ENCODE measurements around the gene SPRYD7.
A peak's percentile ranks its signal among the peaks of the same experiment; 100 is the strongest.

Gene SPRYD7, protein sequence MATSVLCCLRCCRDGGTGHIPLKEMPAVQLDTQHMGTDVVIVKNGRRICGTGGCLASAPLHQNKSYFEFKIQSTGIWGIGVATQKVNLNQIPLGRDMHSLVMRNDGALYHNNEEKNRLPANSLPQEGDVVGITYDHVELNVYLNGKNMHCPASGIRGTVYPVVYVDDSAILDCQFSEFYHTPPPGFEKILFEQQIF

DNA sequence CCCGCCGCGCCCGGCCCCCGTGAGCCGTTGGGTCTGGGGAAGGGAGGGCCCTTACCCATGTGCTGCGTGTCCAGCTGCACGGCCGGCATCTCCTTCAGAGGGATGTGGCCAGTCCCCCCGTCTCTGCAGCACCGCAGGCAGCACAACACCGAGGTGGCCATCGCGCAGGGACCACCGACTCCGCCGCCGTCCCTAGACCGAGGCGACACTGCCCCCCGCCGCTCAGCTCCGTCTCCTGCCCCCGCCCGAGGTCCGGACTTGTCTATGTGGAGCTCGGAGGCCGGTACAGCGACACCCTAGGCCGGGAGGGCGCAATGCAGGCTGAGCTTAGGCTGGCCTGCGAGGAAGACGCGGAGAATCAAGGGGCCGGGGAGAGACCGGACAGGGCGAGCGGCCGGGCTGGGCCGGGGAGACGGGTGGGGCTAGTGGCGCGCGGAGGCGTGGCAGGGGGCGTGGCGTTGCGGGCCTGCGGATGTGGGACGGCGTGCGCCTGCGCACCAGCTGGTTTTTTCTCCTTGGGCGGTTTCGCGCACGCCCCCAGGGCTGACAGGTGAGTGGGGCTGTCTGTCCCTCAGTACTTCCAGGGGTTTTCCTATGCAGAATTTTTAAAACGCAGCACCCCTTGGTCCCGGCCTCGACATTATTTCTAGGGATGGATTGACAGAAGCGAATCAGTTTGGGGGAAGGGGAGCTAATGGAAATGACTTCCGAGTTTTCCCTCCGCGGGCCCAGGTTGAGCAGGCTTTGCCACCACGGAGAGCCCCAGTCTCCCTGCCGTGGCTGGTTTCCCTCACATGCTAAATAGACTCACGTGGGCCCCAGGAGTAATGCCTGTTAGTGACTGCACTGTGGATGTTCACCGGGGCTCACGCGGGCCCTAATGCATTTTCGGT lies at the start of gene SPRYD7:
TSS of gene SPRYD7 (minus strand) at position 266 of the 893 bp plus-strand sequence. CDS start at position 161, 105 bp downstream.
- peak; percentile 99 for DNase-seq (ENCODE audit: low read depth)
- TF ChIP-seq, protein P1, sequence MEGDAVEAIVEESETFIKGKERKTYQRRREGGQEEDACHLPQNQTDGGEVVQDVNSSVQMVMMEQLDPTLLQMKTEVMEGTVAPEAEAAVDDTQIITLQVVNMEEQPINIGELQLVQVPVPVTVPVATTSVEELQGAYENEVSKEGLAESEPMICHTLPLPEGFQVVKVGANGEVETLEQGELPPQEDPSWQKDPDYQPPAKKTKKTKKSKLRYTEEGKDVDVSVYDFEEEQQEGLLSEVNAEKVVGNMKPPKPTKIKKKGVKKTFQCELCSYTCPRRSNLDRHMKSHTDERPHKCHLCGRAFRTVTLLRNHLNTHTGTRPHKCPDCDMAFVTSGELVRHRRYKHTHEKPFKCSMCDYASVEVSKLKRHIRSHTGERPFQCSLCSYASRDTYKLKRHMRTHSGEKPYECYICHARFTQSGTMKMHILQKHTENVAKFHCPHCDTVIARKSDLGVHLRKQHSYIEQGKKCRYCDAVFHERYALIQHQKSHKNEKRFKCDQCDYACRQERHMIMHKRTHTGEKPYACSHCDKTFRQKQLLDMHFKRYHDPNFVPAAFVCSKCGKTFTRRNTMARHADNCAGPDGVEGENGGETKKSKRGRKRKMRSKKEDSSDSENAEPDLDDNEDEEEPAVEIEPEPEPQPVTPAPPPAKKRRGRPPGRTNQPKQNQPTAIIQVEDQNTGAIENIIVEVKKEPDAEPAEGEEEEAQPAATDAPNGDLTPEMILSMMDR (conservative IDR thresholded peaks at IDR 0.05; ENCODE audit: low read depth, low read length) = peak; percentile 87
- peak within 1 kb of the TSS; percentile 98 for H3K4me3 ChIP-seq (ENCODE audit: low read depth, low read length)

DNA sequence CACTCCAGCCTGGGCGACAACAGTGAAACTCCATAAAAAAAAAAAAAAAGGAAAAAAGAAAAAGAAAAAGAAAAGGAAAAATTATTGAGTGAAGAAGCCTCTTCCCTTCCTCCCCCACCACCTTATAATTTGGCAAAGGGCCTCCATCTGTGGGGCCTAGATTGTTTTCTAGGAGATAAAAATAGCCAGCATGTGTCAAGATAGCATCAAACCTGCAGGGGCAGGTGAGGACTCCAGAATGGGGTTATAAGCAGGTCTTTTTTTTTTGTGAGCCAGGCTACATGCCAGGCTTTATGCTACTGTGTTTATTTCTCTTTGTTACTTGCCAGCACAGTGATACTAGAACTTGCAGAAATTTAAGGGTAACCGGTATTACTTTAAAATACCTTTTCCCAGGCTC lies 49.0 kb upstream of the SPRYD7 start:
- TF ChIP-seq, protein P1 (conservative IDR thresholded peaks at IDR 0.05; ENCODE audit: low read depth, low read length) = no peak
- no peak for DNase-seq (ENCODE audit: low read depth)

DNA sequence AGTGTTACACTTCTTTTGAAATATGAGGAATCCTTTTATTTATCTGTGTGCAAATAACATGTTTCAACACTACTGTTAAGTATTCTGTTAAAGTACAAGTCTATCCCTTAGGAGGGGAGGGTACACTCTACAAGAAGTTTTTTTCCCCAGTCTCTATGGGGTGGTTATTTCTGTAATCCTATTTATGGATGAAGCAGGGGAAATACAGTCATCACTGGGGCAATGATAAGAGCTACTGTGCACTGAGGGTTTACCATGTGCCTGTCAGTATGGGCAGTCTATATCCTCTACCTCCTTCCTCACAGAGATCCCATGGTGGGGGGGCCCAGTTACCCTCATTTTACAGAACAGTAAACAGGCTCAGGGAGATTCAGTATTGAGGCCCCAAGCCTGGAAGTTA lies 44.1 kb upstream of the SPRYD7 start:
- H3K4me3 ChIP-seq (ENCODE audit: low read depth, low read length) = no peak overlapping the region
- DNase-seq (ENCODE audit: low read depth) = no peak
- TF ChIP-seq, protein P1 (conservative IDR thresholded peaks at IDR 0.05; ENCODE audit: low read depth, low read length) = no peak

More for the DNA sequence above, 49.0 kb upstream of the SPRYD7 start:
- no peak overlapping the region for H3K4me3 ChIP-seq (ENCODE audit: low read depth, low read length)

DNA sequence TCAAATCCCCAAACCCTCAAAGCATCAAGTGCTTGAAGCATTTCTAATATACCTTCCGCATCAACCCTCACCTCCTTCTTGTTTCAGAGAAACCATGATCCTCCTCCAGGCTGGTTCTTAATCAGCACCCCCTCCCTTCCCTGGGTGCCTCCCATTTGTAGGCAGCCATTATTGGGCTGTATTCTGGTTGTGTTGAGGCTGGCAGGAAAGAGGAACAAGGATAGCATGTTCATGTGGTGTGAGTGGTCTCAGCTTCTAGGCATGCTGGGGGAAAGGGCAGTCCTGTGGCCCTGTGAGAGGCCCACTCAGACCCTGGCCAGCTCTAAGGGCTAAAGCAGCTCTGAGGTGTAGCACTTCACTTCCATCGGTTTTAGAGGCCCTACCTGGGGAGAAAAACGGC lies 41.9 kb upstream of the SPRYD7 start:
- TF ChIP-seq, protein P1 (conservative IDR thresholded peaks at IDR 0.05; ENCODE audit: low read depth, low read length) = no peak
- no peak for DNase-seq (ENCODE audit: low read depth)
- no peak overlapping the region for H3K4me3 ChIP-seq (ENCODE audit: low read depth, low read length)

DNA sequence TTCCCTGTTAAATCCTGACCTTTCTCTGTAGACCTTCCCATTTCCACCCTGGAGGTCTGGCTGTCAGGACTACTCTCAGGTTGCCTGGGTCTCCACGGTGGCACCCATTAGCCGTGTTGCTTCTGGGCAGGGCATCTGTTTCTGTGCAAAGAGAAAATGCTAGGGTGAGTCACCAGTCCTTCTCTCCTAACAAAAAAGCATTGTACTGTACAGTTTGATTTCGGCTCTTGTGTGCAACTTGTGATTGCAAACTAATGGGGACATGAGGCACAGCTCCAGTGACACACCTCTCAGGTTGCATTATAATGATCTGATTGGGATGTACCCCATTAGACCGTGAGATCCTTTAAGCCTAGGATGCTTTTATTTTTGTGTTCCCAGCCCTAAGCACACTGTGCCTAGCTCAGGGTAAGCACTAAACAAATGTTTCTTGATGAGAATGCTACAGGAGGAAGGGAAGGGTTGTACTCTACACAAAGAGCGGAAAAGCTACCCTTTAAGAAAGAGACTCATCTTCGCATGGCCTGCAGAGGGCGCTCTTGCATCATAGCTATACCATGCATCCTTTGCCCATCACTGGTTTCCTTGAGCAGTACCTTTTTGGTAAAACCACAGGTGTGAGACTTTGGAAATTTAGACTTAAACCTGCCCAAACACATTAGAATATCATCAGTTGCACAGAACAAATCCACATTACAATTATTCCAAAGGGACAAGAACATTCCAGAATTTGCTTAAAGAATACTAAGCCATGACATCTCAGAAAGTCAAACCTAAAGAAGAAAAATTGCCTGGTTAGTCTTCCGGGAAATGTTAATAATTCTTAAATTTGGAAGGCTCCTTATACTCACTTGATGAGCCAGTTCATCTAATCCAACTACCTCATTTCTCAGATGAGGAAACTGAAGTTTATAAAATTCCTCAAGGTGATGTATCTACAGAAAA lies 40.4 kb upstream of the SPRYD7 start:
- DNase-seq (ENCODE audit: low read depth) = peak; percentile 85
- no peak overlapping the region for H3K4me3 ChIP-seq (ENCODE audit: low read depth, low read length)
- TF ChIP-seq, protein P1 (conservative IDR thresholded peaks at IDR 0.05; ENCODE audit: low read depth, low read length) = peak; percentile 98

DNA sequence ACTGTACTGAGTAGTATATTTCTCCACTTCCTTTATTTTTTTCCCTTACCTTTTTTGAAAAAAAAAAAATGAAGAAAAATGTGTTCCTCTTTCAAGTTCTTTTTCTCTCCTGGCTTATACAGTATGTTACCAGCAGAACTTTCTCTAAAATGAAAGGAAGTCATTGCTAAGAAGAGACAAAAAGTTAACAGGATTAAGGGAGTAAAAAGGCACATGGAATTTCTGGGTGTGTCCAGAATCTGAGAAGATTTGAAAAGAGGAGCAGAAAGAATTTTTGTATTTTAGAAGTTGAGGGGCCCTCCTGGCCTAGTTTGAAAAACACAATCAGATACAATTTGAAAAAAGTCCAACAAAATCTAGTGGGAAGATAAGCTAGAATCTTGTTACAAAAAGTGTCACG lies 39.7 kb upstream of the SPRYD7 start:
- DNase-seq (ENCODE audit: low read depth) = no peak
- TF ChIP-seq, protein P1 (conservative IDR thresholded peaks at IDR 0.05; ENCODE audit: low read depth, low read length) = no peak
- H3K4me3 ChIP-seq (ENCODE audit: low read depth, low read length) = no peak overlapping the region
